Neural cell (in vitro differentiated cells): ENCODE results near the gene IL13RA2. TPM values are rescaled to one million over a fixed set of nuclear protein-coding genes. Genes with fewer than 3 reads are reported as not detected.

Source experiments
- H2AFZ ChIP-seq: fragments of 200-600, 300-800 bp; sonication (generic), shearing (Covaris generic); 2 replicates; pipeline ENCODE4 v1.6.0; 2014; ENCODE audit warnings: low read depth, mild to moderate bottlenecking, antibody characterized with exemption, low read length, moderate library complexity
- H3F3A ChIP-seq: fragments of 200-600 bp; shearing (Covaris generic); 2 replicates; pipeline ENCODE4 v1.6.1; 2016; ENCODE audit warnings: mild to moderate bottlenecking, moderate library complexity, mixed read lengths, antibody characterized with exemption, low read length; ENCODE audit not compliant: insufficient read depth, poor library complexity, severe bottlenecking
- H3K27ac ChIP-seq: fragments of 200-600, 300-800 bp; sonication (generic), shearing (Covaris generic); 2 replicates; pipeline ENCODE4 v1.5.1; 2014; ENCODE audit warnings: mild to moderate bottlenecking, low read length, moderate library complexity
- H3K27me3 ChIP-seq: fragments of 300-800, 200-600 bp; sonication (generic), shearing (Covaris generic); 2 replicates; pipeline ENCODE4 v1.6.0; 2014; ENCODE audit warnings: mild to moderate bottlenecking, low read depth, low read length, moderate library complexity; ENCODE audit not compliant: insufficient read depth
- H3K36me3 ChIP-seq: fragments of 300-800, 200-600 bp; sonication (generic), shearing (Covaris generic); 2 replicates; pipeline ENCODE4 v1.5.1; 2014; ENCODE audit warnings: mild to moderate bottlenecking, antibody characterized with exemption, low read length, moderate library complexity; ENCODE audit not compliant: insufficient read depth
- H3K4me2 ChIP-seq: fragments of 300-800, 200-600 bp; sonication (generic), shearing (Covaris generic); 2 replicates; pipeline ENCODE4 v1.6.0; 2014; ENCODE audit warnings: mild to moderate bottlenecking, low read length
- H3K4me3 ChIP-seq: fragments of 300-800, 200-600 bp; sonication (generic), shearing (Covaris generic); 2 replicates; pipeline ENCODE4 v1.5.1; 2014; ENCODE audit warnings: mild to moderate bottlenecking, low read length, moderate library complexity
- H3K79me2 ChIP-seq: fragments of 200-600 bp; shearing (Covaris generic); replicated peaks from 2 replicates; pipeline ENCODE4 v1.6.0; 2014; ENCODE audit warnings: mild to moderate bottlenecking, low read length, moderate library complexity; ENCODE audit not compliant: insufficient read depth
- H3K9ac ChIP-seq: fragments of 300-800, 200-600 bp; sonication (generic), shearing (Covaris generic); 2 replicates; pipeline ENCODE4 v1.6.1; 2016; ENCODE audit warnings: mild to moderate bottlenecking, low read length, mixed read lengths
- H3K9me2 ChIP-seq: fragments of 200-600 bp; shearing (Covaris generic); 2 replicates; pipeline ENCODE4 v1.6.1; 2016; ENCODE audit warnings: mild to moderate bottlenecking, low read length, mixed read lengths; ENCODE audit not compliant: insufficient read depth
- H3K9me3 ChIP-seq: fragments of 200-600, 300-800 bp; sonication (generic), shearing (Covaris generic); 2 replicates; pipeline ENCODE4 v1.6.1; 2016; ENCODE audit warnings: mild to moderate bottlenecking, mixed run types, low read length, moderate library complexity, mixed read lengths
- H4K20me1 ChIP-seq: fragments of 200-600 bp; shearing (Covaris generic); 2 replicates; pipeline ENCODE4 v1.6.1; 2016; ENCODE audit warnings: mild to moderate bottlenecking, mixed run types; ENCODE audit not compliant: insufficient read depth
- CTCF ChIP-seq: fragments of 450-650 bp; IDR thresholded peaks from 2 replicates; pipeline ENCODE4 v1.5.1; 2014; ENCODE audit warnings: antibody characterized with exemption, mild to moderate bottlenecking, moderate library complexity; ENCODE audit not compliant: poor library complexity, severe bottlenecking
- EP300 ChIP-seq: fragments of 450-650 bp; conservative IDR thresholded peaks from 2 replicates; pipeline ENCODE4 v1.6.1; 2014; ENCODE audit warnings: antibody characterized with exemption, mild to moderate bottlenecking, moderate library complexity; ENCODE audit not compliant: poor library complexity, severe bottlenecking
- EZH2 ChIP-seq: fragments of 200-600, 300-800 bp; shearing (Covaris generic), sonication (generic); IDR thresholded peaks from 2 replicates; pipeline ENCODE4 v1.6.1; 2014; ENCODE audit warnings: antibody characterized with exemption, low read length, borderline replicate concordance, mild to moderate bottlenecking; ENCODE audit not compliant: insufficient read depth, poor library complexity, severe bottlenecking
- MXI1 ChIP-seq: fragments of 450-650 bp; conservative IDR thresholded peaks from 2 replicates; pipeline ENCODE4 v1.6.1; 2014; ENCODE audit warnings: antibody characterized with exemption, mild to moderate bottlenecking; ENCODE audit not compliant: poor library complexity, severe bottlenecking
- POLR2AphosphoS5 ChIP-seq: IDR thresholded peaks from 2 replicates; pipeline ENCODE4 v1.6.1; 2012
- RAD21 ChIP-seq: fragments of 450-650 bp; conservative IDR thresholded peaks from 2 replicates; pipeline ENCODE4 v1.6.1; 2014; ENCODE audit warnings: antibody characterized with exemption, mild to moderate bottlenecking, moderate library complexity
- REST ChIP-seq: IDR thresholded peaks from 2 replicates; pipeline ENCODE4 v1.6.1; 2012; ENCODE audit warnings: borderline replicate concordance
- SMC3 ChIP-seq: fragments of 450-650 bp; conservative IDR thresholded peaks from 2 replicates; pipeline ENCODE4 v1.6.1; 2014; ENCODE audit warnings: antibody characterized with exemption, mild to moderate bottlenecking, moderate library complexity; ENCODE audit not compliant: poor library complexity
- TAF1 ChIP-seq: IDR thresholded peaks from 2 replicates; pipeline ENCODE4 v1.6.1; 2012; ENCODE audit warnings: low read depth
- polyA plus RNA-seq: library from polyadenylated mRNA; depleted of rRNA; stranded (reverse); fragments of >200 nt; gene quantifications from 2 replicates; pipeline ENCODE4 v1.2.3, GENCODE V29; 2014

Gene IL13RA2
- polyA plus RNA-seq, 1 donor from 2014 or later, result 1.4 TPM

- H4K20me1 ChIP-seq, result no peaks in the 10 kb centered on the region
- no peaks in the 10 kb centered on the region for H3K9me3 ChIP-seq
- no peak overlapping the region for H3K4me2 ChIP-seq
- no peak overlapping the region for H2AFZ ChIP-seq
- H3K79me2 ChIP-seq, result no peaks in the 10 kb centered on the region
- H3K4me3 ChIP-seq, result no peak overlapping the region
- H3K27ac ChIP-seq, result no peak overlapping the region
- no peak for TF ChIP-seq REST
- no peak for TF ChIP-seq EZH2
- no peak for TF ChIP-seq POLR2AphosphoS5
- TF ChIP-seq TAF1, result no peak
- TF ChIP-seq EP300, result no peak
- TF ChIP-seq CTCF, result no peak
- no peak for TF ChIP-seq MXI1
- no peak for TF ChIP-seq RAD21
- no peak for TF ChIP-seq SMC3
- H3F3A ChIP-seq, result no peaks in the 10 kb centered on the region
- H3K36me3 ChIP-seq, result no peaks in the 10 kb centered on the region
- H3K9me2 ChIP-seq, result no peaks in the 10 kb centered on the region
- H3K9ac ChIP-seq, result no peak overlapping the region
- H3K27me3 ChIP-seq, result no peaks in the 10 kb centered on the region
Observed at GRCh38 chrX:115047181-115047580, 29.8 kb upstream of the IL13RA2 start.

- Histone ChIP-seq H3K36me3 (no peaks in the 10 kb centered on the region), H3K9ac (no peak overlapping the region), H3F3A (no peaks in the 10 kb centered on the region), H3K27ac (no peak overlapping the region), H3K27me3 (no peaks in the 10 kb centered on the region), H4K20me1 (no peaks in the 10 kb centered on the region), H3K4me3 (no peak overlapping the region), H3K9me2 (no peaks in the 10 kb centered on the region), H3K79me2 (no peaks in the 10 kb centered on the region), H3K9me3 (no peaks in the 10 kb centered on the region), H2AFZ (no peak overlapping the region), H3K4me2 (no peak overlapping the region)
- TF ChIP-seq MXI1 (no peak), TAF1 (no peak), RAD21 (no peak), SMC3 (no peak), EP300 (no peak), POLR2AphosphoS5 (no peak), REST (no peak), EZH2 (no peak), CTCF (no peak)
Observed at GRCh38 chrX:115040417-115040816, 23.0 kb upstream of the IL13RA2 start.
